ENCODE measurements around the gene SORBS1.

The SORBS1 gene

DNA sequence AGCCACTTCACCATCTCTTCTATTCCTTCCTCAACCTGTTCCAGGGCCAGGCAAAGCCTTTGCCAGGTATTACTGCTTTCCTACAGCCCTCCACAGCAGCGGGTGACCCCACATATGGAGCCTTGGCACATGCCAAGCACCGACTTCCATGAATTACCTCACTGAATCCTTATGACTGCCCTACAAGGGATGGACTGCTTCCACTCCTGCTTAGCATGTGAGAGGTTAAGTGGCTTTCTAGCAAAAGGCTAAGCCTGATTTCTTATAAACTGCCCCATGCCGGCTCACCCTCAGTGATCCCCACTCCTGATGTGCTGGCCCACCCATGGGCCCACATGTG, 226.4 kb downstream of the SORBS1 start:
- DNase-seq: no peak

DNA sequence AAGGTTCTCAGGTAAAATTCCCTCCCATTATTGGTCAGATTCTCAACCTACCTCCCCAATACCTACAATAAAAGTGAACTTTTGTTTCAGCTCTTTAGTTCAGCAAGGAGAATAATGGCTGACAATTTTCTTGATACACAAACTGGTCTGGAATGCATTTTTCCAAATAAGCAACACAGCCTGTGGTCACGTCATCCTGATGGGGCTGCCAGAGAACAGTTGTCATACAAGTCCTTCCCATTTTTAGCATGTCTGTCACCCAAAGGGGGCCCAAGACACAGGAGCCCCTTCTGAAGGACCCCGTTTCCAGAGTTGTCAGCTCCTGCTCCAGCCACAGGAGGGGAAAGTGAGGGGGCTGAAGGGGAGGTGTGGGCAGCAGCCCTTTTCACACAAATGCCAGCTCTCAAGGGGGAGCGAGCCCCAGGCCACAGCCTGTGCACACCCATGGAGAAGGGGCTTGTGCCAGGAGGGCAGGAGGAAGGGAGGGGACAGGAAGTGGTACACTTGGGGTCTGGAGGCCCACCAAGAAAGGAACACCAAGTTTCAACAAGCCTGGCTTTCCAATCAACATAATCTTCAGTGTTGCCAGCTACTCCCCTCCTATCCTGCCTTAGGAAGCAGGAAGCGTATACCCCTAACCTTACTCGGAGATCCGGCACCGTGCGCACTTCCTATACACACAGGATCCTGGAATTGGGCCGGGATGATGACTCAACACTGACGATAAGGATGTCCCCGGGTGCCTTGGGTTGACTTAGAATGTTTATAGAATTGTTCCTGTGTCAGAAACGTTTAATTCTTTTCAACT, 227.0 kb downstream of the SORBS1 start:
- DNase-seq: no peak

DNA sequence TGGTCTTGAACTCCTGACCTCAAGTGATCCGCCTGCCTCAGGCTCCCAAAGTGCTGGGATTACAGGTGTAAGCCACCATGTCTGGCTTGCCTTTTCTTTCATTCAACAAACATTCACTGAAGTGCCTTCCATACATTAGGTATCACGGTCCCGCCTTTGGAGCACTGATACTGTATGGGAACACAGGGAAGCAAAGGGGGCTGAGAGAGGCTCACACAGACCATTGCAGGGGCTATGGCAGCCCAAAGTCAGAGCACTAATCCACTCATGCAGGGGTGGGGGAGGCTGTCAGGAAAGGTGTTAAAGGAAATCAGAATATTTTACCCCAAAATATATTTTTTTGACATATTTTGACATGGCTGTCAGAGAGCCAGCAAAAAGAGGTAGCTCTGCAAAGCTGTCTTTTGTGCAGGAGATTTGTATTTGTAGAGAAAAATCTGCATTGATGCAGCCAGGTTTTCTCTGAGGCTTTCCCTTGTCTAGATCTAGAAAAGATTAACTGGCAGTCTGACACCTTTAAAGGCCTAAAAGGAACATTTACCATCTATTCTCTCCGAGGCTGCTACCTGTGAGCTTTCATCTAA, 228.4 kb downstream of the SORBS1 start:
- no peak for DNase-seq

GRCh38 chr10:95331596-95332130, 229.5 kb downstream of the SORBS1 start:
- DNase-seq: no peak

- DNase-seq: no peak
Measured at GRCh38 chr10:95330966-95331453, 230.2 kb downstream of the SORBS1 start.

DNA sequence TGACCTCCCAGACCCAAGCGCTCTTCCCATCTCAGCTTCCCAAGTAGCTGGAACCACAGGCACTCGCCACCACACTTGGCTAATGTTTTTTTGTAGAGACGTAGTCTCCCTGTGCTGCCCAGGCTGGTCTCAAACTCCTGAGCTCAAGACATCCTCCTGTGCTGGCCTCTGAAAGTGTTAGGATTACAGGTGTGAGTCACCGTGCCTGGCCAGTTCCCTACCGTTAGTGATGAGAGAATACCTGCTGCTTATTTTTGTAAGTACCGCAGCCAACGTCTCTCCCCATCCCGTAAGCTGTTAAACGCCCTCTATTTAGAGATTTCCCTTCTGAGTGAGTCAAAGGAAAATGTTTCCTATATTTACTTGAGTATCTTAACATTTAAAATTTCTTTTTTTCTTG, 231.9 kb downstream of the SORBS1 start:
- no peak for DNase-seq

- no peak for DNase-seq
Measured at GRCh38 chr10:95328013-95328412, 233.2 kb downstream of the SORBS1 start.

- DNase-seq: no peak
Measured at GRCh38 chr10:95327367-95327766, 233.8 kb downstream of the SORBS1 start.

- DNase-seq: no peak
Measured at GRCh38 chr10:95326396-95326795, 234.8 kb downstream of the SORBS1 start.

DNA sequence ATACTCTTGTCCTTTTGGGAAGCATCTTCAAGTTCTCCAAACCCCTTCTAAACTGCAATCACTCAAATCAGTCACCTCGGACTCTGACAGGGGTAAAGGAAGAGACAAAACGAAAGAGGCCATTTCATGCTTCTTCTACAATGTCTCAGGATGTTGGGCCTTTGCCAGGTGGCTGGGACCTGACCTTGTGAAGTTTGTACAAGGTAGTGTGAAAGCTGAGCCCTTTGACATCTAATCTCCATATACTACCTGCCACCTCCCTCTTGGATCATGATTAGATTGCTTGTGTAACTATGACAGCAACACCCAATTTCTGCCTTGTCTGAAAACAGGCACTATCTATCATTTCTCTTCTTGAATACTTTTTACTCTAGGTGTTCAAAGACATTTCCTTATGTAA, 235.3 kb downstream of the SORBS1 start:
- DNase-seq: no peak

- DNase-seq: no peak
Measured at GRCh38 chr10:95324436-95325268, 236.5 kb downstream of the SORBS1 start.

DNA sequence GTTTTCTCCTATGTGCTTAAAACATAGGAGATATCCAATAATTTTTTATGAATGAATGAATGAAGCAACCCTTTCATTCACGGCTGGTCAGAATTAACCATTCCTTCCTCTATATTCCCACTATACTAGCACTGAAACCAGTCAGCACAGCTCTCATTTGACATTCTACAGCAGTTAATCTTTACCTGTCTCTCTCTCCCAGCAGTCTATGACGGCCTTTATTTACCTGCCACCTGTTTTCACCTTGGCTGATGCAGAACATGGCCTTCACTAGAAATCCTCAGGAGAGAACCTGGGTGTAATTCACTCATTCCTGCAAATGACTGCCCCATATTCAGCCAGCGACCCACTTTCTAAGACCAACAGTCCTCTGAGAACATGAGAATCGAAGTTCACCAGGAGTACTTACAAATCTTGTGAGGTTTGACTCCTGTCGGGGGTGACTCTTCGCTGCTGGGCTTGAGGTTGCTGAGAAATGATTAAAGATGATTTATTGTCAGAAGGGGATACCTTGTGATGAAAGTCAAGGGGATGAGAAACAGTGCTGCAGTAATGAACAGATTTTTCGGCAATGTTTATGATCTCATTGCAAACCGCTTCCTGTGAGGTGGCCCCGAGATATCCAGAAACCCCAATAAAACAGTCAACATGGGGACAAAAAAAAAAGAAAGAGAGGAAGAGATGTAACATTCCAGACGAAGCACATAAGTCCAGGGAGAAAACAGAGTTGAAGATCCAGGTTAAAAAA, 239.4 kb downstream of the SORBS1 start:
- DNase-seq: no peak

DNA sequence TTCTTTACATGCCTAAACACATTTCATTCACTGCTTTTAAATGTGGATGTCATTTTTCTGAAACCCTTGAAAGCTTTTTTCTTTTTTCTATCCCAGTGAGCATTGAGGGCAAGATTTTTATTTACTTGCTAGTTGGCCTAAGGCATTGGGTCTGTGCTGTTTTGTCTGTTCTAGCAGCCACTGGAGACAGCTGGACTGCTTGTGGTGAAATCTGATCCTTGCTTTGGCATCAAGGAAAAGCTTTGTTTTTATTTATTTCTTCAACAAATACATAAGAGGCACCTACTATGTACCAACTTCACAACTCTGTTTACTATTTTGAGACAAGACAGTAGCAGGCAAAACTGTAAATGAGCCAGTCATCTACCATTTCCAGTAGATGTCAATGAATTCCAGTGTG, 241.9 kb downstream of the SORBS1 start:
- DNase-seq: no peak

- no peak for DNase-seq
Measured at GRCh38 chr10:95315509-95315908, 245.7 kb downstream of the SORBS1 start.

DNA sequence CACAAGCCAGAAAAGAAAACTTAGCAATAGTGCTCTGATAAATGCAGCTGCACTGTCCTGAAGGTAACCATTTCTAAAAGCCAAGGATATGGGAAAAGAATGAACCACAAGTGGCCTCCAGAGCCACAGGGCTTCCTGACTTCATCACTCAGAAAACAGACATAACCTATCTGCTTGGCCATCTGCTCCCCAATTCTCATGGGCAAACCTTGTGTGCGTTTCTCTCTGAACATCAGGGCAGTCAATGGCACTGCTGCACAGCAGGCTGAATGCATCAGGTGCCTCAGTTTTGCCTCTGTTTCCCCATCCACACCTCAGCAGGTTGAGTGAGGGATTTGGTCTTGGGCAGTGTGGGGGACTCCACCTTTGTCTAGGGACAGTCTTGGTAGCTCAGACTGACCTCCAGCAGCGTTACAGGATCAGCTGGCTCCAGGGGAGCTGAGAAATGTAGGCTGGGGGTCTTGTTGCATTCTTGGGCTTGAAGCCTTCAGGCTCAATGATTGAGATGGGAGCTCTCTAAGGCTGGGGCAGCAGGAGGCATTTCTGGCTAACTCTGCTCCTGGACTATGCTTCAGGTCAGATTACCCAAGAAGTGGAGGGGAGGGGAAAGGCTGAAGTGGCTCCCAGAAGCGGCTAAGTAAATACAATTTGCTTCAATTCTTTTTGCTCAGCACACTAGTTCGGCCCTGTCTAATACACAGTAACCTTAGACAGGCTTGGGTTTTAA, 246.8 kb downstream of the SORBS1 start:
- no peak for DNase-seq

DNA sequence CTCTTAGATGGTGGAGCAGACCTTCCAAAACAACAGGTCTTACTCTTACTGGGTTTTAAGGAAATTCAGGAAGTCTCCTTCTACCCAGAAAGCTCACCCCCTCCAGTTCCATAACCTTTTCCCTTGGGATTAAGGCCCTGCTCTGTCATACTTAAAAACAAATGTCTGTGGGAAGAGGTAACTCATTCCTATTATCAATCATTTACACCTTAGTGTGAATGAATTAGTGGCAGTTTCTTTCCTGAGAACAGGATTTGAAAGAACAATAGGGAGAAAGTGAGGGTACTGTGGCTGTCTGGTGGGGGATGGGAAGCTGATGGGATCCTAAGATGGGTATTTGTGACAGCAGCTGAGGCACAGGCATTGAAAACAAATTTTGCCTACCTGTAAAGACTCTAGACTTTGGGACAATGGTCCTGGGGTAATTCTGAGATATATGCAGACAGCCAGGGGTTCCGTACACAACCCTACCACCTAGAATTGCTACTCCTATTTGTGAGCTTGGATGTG, 248.1 kb downstream of the SORBS1 start:
- no peak for DNase-seq

- no peak for DNase-seq
Measured at GRCh38 chr10:95312257-95312656, 248.9 kb downstream of the SORBS1 start.

DNA sequence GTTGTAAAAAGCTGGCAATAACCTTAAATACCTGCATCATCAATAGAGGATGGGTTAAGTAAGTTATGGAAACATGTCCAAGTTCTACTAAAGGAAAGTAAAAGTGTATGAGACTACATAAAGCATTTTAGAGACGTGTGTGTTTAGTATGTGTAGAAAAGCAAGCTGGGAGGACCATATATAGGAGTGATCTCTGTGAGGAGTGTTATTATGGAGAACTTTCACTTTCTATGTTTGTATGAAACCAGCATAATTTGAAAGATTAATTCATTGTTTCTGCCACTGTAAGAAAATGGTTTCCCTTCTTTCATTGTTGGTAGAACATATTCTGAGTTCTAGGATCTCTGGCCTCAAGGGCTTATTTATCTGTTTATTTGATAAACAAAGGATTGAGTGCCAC, 251.2 kb downstream of the SORBS1 start:
- DNase-seq: no peak

GRCh38 chr10:95308389-95309302, 252.5 kb downstream of the SORBS1 start:
- peak; percentile 32 for DNase-seq

DNA sequence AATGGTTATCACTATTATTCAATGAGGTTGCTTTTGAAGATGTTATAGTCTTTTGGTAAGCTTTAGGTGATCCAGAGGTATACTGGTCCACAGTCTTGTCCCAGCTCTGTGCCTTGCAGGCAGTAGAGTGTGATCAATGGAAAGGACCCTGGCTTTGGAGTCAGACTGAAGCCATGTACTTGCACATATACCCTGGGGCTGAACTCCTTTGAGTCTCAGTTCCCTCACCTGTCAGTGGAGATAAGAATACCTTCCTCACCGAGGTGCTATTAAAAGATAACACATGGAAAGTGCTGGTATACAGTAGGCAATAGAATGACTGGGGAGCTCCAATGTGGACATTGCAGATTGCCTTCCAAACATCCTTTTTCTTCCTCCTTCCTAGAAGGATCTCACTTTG, 254.3 kb downstream of the SORBS1 start:
- DNase-seq: no peak

DNA sequence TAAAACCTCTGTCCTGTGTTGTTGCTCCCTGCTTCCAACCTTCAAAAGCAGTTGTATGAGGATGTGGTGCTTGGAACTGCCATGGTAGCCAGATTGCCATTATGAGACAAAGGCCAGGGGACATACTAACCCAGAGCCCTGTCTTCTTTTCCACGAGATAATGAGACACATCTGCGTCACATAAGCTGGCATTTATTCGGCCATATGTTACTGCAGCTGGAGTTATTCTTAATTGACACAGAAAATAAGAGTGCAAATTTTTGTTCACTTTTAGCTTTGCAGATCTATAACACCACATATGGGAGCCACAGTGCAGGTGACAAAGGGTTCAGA, 254.9 kb downstream of the SORBS1 start:
- no peak for DNase-seq

Data from stimulated activated CD8-positive, alpha-beta memory T cell treated with anti-CD3 and anti-CD28 coated beads, Interleukin-4, amount 100 ng/mL, for 48 hours (primary cell).